MCF 10A (cell line): Measurements from ENCODE around the gene THPO. TPM values are rescaled to one million over a fixed set of nuclear protein-coding genes. Genes with fewer than 3 reads are reported as not detected.

ENCODE experiments used
- BruUV-seq: library from RNA; stranded (reverse); fragments of 400-500 nt; replicated peaks from 2 replicates; lab custom pipeline; 2021; lab: Mats Ljungman, UMichigan
- CTCF ChIA-PET: fragments of 300-600 bp; sonication (Branson Sonifier 250); formaldehyde crosslinking; extraction: SDS; loops from one replicate; lab custom pipeline; 2021; ENCODE audit warnings: antibody characterized with exemption, inconsistent platforms; lab: Yijun Ruan, JAX
- POLR2A ChIA-PET: fragments of 300-600, 350-650 bp; sonication (Branson Sonifier 250); formaldehyde crosslinking; extraction: SDS; loops from one replicate; lab custom pipeline; 2020; ENCODE audit warnings: antibody characterized with exemption, inconsistent platforms; lab: Yijun Ruan, JAX
- DNase-seq: peaks from one replicate; pipeline ENCODE4 v3.0.0-alpha.2; 2018; ENCODE audit not compliant: unreplicated experiment
- H3K27ac Mint-ChIP-seq: one replicate; pipeline ENCODE4 v1.8.0; 2022; ENCODE audit warnings: mild to moderate bottlenecking, low read depth, mixed read lengths; ENCODE audit not compliant: unreplicated experiment
- H3K27me3 Mint-ChIP-seq: one replicate; pipeline ENCODE4 v1.8.0; 2022; ENCODE audit warnings: mixed read lengths; ENCODE audit not compliant: insufficient read depth, unreplicated experiment
- H3K36me3 Mint-ChIP-seq: one replicate; pipeline ENCODE4 v1.8.0; 2022; ENCODE audit warnings: mild to moderate bottlenecking, moderate library complexity, mixed read lengths; ENCODE audit not compliant: insufficient read depth, unreplicated experiment
- H3K4me1 Mint-ChIP-seq: one replicate; pipeline ENCODE4 v1.8.0; 2022; ENCODE audit warnings: mixed read lengths; ENCODE audit not compliant: insufficient read depth, unreplicated experiment
- H3K4me3 Mint-ChIP-seq: one replicate; pipeline ENCODE4 v1.8.0; 2022; ENCODE audit warnings: mild to moderate bottlenecking, moderate library complexity, mixed read lengths; ENCODE audit not compliant: unreplicated experiment
- H3K9me3 Mint-ChIP-seq: one replicate; pipeline ENCODE4 v1.8.0; 2022; ENCODE audit warnings: mixed read lengths; ENCODE audit not compliant: unreplicated experiment
- CTCF ChIP-seq: fragments of 200-600 bp; IDR thresholded peaks from one replicate; pipeline ENCODE4 v1.8.0; 2022; ENCODE audit warnings: antibody characterized with exemption, mild to moderate bottlenecking; ENCODE audit not compliant: unreplicated experiment
- intact Hi-C: fragments of 100-400 bp; cut with micrococcal nuclease; formaldehyde crosslinking; loops from 2 replicates; pipeline ENCODE4 v1.14.1; 2022
- total RNA-seq: library from RNA; stranded (reverse); gene quantifications from 2 replicates; pipeline ENCODE4 v1.2.3, GENCODE V29; 2022

Gene THPO
- total RNA-seq, 1 experiment from 2014 or later, result not detected

- CTCF ChIA-PET, result interaction anchor here (0.7 to 2.7 kb wide), 17 partner anchors 7 to 448 kb away, joined by 3 to 15 read pairs (median 4); partner anchors contain the start of genes CLCN2, FAM131A and POLR2H
- Mint-ChIP-seq H3K4me3 (no peak overlapping the region), H3K4me1 (no peaks in the 10 kb centered on the region), H3K27me3 (no peaks in the 10 kb centered on the region), H3K36me3 (peaks cover 15% of the 10 kb centered on the region), H3K27ac (no peak overlapping the region), H3K9me3 (no peaks in the 10 kb centered on the region)
- DNase-seq, result no peak
- no TSS peak for BruUV-seq
- no peak for TF ChIP-seq CTCF
- POLR2A ChIA-PET, result no interaction called here
- intact Hi-C loops, result no loop called here
Measured at GRCh38 chr3:184352897-184353545, 25.0 kb downstream of the THPO start.

- H3K4me3 Mint-ChIP-seq, result no peak overlapping the region
- peaks cover 15% of the 10 kb centered on the region for H3K36me3 Mint-ChIP-seq
- H3K27ac Mint-ChIP-seq, result no peak overlapping the region
- no peak for TF ChIP-seq CTCF
- CTCF ChIA-PET, result interaction anchor here (0.7 to 2.7 kb wide), 5 partner anchors 10 to 198 kb away, joined by 3 to 15 read pairs (median 4); partner anchors contain the start of genes CLCN2 and POLR2H
- POLR2A ChIA-PET, result no interaction called here
- intact Hi-C loops, result no loop called here
- H3K4me1 Mint-ChIP-seq, result no peaks in the 10 kb centered on the region
- no peaks in the 10 kb centered on the region for H3K27me3 Mint-ChIP-seq
- BruUV-seq, result no TSS peak
- DNase-seq, result no peak
- H3K9me3 Mint-ChIP-seq, result no peaks in the 10 kb centered on the region
Measured at GRCh38 chr3:184352149-184352785, 25.7 kb downstream of the THPO start.

- Mint-ChIP-seq H3K4me1 (no peaks in the 10 kb centered on the region), H3K4me3 (no peak overlapping the region), H3K36me3 (peaks cover 15% of the 10 kb centered on the region), H3K9me3 (no peaks in the 10 kb centered on the region), H3K27me3 (no peaks in the 10 kb centered on the region), H3K27ac (no peak overlapping the region)
- CTCF ChIA-PET, result interaction anchor here (0.7 to 1.6 kb wide), 3 partner anchors 10 to 1300 kb away, joined by 3 to 4 read pairs (median 3); partner anchors contain the start of genes CLCN2 and POLR2H
- no peak for TF ChIP-seq CTCF
- no TSS peak for BruUV-seq
- no peak for DNase-seq
- POLR2A ChIA-PET, result interaction anchor here (0.8 kb wide), 1 partner anchor 10 kb away, joined by 3 read pairs; the partner anchor contains the start of genes CLCN2 and POLR2H
- intact Hi-C loops, result no loop called here
Measured at GRCh38 chr3:184351511-184352148, 26.4 kb downstream of the THPO start.

- no peak overlapping the region for H3K4me3 Mint-ChIP-seq
- no peak for DNase-seq
- H3K4me1 Mint-ChIP-seq, result peaks cover 4% of the 10 kb centered on the region
- CTCF ChIA-PET, result interaction anchor here (1.6 kb wide), 1 partner anchor 11 kb away, joined by 4 read pairs; the partner anchor contains the start of genes CLCN2 and POLR2H
- no peak overlapping the region for H3K27ac Mint-ChIP-seq
- H3K27me3 Mint-ChIP-seq, result no peaks in the 10 kb centered on the region
- no TSS peak for BruUV-seq
- intact Hi-C loops, result no loop called here
- TF ChIP-seq CTCF, result no peak
- H3K9me3 Mint-ChIP-seq, result no peaks in the 10 kb centered on the region
- POLR2A ChIA-PET, result interaction anchor here (0.8 kb wide), 1 partner anchor 11 kb away, joined by 3 read pairs; the partner anchor contains the start of genes CLCN2 and POLR2H
- H3K36me3 Mint-ChIP-seq, result peaks cover 23% of the 10 kb centered on the region
Measured at GRCh38 chr3:184350618-184351017, 27.4 kb downstream of the THPO start.
